IPS DF 4.7 (cell line): ENCODE results near the gene RTN4RL2.

ENCODE experiments used
- DNase-seq: peaks from one replicate; pipeline ENCODE4 v3.0.0-alpha.2; 2013; ENCODE audit warnings: low spot score; ENCODE audit errors: extremely low read depth

Gene RTN4RL2

DNA sequence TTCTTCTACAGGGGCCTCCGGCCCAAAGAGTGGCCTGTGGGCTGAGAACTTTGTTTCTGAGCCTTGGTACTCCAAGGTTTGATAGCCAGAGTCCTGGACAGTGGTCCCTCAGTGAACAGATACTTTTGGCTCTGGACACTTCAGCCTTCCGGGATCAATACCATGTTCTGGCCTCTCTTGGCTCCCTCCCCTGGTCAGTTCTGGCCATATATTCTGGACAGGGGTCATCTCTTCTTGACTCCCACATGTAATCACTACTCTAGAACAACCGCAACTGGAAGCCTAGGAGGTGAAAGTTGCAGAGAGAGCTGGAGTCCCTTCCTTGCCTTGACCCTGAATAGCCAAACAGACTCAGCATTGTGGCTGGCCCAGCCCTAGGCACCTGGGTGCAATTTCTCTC is 2.3 kb downstream of the RTN4RL2 start:
- DNase-seq, result no peak

DNA sequence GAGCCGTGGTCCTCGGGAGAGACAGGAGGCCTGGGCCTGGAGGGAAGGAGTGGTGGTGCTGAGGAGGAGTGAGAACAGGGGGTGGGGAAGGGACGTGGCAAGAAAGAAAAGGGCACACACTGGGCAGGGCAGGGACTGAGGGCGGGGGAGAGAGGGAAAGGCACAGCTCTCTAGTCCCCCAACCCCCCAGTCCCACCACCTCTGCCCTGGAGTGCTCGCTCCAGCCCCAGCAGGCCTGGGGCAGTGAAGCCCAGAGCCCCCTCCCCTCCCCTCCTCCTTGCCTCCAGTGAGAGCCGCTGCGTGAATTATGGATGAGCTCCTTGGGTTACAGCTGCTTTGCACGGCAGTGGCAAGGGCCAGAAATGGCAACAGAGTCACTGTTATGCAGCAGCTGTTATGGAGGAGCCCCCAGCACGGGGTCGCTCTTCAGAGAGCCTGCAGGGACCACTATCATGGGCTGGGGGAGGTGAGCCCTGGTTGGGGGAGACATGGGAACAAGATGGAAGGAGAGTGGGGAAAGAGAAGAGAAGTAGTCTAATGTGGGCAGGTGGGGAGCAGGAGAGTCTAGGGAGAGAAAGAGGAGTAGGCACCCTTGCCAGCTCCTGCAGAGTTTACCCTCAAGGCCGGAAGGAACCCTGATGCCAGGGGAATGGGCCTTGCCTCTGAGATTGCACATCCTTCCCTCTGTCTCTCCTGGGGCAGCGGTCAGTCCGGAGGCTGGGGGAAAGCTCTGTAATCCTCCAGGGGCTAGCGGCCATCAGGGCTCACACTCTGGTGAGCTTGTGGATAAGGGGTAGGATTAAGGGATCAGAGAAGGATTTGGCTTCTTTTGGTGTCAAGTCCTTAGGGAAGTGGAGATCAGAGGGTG is 3.6 kb downstream of the RTN4RL2 start:
- no peak for DNase-seq

DNA sequence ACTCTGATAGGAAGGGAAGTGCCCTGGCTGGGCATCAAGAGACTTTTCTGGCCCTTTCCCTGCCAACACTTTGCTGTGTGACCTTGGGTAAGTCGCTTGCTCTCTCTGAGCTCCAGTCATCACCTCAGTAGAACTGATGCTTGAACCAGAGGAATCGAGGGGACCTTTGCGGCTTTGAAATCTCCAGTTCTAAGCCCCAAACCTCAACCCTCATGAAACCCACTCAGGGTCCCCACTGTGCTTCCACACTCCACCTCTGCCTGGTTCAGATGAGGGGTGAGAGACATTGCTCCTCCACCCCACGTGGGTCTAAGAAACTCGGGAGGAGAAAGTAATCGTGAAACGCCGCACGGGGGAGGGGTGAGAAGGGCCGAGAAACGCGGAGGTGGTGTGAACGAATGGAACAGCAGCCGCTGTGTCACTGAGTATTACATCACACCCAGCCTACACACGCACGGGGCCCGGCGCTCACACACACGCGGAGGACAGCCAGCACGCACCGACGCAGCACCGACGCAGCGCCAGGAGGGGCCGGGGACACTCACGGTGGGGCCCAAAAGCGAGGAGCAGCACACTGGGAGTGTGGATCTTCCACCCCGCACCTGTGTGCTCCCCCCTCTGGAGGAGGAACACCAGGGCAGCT is 4.3 kb downstream of the RTN4RL2 start:
- no peak for DNase-seq

DNA sequence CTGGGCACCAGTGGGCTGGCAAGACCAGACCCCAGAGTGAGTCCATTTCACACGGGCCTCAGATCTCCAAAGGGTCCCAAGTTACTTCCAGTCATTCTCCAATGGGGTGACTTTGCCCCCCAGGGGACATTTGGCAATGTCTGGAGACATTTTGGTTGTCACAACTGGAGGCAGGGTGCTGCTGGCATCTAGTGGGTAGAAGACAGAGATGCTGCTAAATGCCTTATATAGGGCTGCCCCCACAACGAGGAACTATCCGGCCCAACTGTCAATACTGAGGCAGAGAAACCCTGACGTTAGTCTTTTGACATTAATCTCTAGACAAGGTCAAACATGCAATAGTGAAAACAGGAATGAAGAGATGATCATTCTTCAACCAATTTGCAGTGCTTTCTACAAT is 6.4 kb downstream of the RTN4RL2 start:
- no peak for DNase-seq

DNA sequence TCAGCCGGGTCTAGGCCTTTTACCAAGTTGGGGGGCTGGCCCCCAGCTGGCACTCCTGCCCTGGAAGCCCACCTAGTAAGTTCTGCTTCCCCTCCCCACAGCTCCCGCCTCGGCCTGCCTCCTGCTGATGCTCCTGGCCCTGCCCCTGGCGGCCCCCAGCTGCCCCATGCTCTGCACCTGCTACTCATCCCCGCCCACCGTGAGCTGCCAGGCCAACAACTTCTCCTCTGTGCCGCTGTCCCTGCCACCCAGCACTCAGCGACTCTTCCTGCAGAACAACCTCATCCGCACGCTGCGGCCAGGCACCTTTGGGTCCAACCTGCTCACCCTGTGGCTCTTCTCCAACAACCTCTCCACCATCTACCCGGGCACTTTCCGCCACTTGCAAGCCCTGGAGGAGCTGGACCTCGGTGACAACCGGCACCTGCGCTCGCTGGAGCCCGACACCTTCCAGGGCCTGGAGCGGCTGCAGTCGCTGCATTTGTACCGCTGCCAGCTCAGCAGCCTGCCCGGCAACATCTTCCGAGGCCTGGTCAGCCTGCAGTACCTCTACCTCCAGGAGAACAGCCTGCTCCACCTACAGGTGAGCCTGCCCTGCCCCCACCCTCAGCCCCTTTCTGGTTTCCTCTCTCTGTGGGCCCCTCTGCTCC is 7.3 kb downstream of the RTN4RL2 start:
- DNase-seq, result no peak

DNA sequence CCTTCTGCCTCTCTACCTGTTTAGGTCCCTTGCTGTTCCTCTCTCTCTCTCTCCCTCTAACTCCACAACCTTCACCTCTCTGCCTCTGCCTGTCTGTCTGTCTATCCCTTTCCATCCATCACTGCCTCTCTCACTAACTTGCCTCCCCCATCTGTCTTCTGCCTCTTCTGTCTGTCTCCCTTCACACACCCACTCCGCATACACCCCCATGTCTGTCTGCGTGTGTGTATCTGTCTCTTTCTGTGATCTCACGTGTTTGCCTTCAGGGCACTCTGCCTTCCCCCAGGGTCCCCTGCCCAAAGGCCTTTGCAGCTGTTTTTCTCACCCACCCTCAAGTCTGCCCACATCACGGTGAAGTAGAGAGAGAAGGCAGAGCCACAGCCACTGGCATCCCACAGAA is 7.9 kb downstream of the RTN4RL2 start:
- DNase-seq, result no peak

DNA sequence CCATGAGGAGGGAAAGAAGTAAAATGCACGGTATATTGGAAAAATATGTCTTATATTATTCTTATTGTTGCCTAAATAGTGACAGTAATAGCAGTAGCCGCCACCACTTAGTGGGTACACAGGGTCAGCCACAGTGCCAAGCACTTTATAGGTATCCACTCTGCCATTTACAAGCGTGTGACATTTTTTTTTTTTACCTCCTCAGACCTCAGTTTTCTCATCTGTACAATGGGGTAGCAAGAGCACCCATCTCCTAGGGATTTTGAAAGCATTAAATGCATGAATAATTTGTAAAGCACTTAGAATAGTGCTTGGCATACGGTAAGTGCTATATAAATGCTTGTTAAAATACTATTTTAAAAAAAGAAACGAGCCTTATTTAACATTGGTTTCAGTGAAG is 8.9 kb downstream of the RTN4RL2 start:
- no peak for DNase-seq

DNA sequence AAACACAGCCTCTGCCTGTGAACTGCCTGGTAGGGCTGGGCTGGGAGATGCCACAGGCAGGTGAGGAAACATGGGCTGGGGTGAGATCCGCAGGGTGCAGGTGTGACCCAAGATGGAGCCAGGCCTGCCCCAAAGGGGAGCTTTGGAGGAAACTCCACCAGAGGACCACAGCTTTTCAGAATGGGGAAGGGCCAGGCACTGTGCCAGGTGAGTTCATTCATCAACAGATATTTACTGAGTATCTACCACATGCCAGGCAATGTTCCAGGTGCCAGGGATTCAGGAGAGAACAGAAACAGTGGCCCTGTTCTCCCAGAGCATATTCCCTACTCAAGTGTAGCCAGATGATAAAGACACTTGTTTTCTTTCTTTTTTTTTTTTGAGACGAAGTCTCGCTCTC is 11.2 kb downstream of the RTN4RL2 start:
- DNase-seq, result no peak

DNA sequence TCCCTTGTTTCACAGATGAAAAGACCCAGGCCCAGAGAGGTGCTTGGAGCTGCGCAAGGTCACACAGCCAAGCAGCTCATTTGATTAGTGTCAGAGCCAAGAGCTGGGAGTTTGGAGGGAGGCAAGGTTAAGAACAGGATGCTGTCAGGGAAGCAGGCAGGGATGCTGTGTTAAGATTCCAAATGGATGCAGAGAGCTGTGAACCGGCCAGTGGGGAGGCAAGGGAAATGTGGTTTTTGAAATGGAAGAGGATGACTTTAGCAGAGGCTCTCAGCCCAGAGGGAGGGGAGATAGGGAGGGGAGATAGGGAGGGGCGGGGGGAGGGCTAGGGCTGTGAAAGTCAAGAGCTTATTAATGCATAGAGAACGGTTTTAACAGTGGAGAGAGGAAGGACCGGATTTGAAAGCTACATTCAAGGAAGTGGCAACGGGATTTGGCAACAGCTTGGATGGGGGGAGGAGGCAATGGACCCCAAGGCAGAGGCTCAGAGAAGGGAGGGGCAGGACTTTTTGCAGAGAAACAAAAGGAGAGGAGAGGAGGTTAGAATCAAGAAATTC is 13.0 kb downstream of the RTN4RL2 start:
- DNase-seq, result no peak

DNA sequence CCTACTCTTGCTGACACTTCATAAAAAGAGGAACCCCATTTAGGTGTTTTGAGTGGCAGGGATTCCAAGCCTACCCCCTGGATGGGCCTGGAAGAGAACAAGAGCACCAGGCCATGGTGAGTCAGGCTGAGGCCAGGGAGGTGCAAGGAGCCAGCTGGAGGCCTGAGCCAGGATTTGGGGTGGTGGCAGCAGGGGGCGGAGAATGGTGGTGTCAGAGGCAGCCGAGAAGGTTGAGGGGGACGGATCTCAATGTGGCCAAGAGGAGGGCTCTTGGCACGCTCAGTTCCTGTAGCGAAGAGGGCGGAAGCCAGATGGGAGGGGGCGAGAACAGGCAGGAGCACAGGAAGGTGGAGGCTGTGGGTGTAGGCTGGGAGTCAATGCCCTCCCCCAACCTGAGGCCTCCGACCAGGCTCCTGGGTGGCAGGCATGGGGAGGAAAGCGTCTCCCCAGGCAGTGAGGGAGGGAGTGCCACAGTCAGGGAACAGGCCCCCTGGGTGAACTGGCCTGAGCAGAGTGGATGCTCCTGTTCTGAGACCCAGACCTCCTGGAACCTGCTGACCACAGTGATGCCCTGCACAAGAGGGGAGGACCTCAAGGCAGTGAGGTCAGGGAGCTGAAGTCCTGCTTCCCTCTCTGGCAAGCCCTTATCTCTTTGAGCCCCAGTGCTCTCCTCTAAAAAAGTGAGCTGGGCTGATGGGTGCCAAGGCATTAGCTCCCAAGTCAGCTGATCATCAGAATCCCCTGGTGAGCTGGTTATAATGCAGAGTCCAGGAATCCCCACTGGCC is 13.9 kb downstream of the RTN4RL2 start:
- DNase-seq, result no peak

DNA sequence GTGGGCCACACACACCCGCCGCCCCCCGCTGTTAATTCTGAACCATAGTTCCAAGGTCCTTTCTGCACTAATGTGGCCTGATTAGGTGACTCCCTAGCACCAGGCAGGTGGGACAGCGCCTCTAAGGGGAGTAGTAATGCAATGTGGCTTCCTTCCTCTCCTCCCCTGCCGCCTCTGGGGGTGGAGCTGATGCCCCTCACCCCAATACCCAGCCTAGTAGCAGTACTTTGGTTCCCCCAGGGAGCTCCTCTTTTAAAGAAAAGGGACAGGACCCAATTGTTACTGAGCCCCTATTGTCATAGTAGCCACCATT is 14.4 kb downstream of the RTN4RL2 start:
- no peak for DNase-seq

DNA sequence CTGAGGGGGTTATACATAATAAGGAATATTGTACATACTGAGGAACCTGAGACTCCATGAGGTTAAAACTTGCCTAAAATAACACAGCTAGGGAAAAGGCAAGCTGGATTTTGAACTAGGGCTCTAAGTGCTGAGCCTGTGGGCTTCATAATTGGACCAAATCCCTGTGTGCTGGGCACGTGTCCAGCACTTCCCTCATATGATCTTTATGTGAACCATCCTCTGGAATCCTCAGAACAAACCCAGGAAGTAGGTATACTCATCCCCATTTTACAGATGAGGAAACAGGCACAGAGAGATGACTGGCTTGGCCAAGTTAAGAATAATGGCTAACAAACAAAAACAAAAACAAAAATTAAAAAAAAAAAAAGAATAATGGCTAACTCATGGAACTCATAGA is 14.9 kb downstream of the RTN4RL2 start:
- DNase-seq, result no peak

DNA sequence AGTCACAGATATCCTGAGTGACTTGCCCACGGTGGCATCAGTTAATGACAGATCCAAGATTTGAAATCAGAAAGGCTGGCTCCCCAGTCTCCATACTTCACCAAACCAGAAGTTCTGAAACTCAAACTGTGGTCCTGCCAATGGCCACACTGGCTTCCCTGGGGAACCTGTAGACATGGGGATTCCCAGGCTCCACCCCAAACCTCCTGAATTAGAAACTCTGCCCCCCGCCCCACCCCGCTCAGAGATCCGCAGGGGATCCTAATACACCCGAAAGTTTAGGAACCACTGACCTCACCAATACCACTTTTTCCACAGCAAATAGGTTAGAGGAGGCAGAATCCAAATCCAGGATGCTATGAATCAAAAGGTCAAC is 15.3 kb downstream of the RTN4RL2 start:
- no peak for DNase-seq

DNA sequence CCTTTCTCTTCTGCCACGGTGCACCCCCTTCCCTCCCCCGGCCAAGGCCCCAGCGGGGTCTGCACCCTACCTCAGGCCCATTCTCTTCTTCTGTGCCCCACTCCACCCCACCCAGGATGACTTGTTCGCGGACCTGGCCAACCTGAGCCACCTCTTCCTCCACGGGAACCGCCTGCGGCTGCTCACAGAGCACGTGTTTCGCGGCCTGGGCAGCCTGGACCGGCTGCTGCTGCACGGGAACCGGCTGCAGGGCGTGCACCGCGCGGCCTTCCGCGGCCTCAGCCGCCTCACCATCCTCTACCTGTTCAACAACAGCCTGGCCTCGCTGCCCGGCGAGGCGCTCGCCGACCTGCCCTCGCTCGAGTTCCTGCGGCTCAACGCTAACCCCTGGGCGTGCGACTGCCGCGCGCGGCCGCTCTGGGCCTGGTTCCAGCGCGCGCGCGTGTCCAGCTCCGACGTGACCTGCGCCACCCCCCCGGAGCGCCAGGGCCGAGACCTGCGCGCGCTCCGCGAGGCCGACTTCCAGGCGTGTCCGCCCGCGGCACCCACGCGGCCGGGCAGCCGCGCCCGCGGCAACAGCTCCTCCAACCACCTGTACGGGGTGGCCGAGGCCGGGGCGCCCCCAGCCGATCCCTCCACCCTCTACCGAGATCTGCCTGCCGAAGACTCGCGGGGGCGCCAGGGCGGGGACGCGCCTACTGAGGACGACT is 15.9 kb downstream of the RTN4RL2 start:
- DNase-seq, result no peak

DNA sequence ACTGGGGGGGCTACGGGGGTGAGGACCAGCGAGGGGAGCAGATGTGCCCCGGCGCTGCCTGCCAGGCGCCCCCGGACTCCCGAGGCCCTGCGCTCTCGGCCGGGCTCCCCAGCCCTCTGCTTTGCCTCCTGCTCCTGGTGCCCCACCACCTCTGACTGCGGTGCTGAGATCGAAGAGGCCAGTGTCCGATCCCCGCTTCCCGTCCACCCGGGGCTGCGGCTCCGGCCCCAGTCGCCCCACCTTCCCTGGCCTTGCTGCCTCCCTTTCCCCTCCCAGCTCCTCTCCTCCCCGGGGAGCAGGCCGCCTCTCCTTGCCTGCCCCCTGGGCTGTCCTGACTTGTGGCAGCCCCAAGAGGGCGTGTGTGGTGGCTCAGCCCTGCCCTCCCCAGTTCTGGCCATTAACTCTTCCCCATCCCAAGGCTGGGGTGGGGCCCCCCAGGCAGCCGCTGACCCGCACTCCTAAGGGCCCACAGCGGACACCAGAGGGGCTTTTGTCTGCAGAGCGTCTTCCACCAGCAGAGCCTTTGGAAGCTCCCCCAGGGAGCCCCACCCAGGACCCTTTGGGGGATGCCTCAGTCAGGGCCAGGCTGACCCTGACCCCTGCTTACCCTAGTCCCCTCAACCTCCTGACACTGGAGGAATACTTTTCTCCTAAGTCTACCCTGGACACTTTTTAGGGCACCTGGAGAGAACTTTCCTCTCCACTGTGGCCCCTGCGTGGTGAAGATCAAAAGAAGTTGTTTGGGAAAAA is 16.6 kb downstream of the RTN4RL2 start:
- no peak for DNase-seq

DNA sequence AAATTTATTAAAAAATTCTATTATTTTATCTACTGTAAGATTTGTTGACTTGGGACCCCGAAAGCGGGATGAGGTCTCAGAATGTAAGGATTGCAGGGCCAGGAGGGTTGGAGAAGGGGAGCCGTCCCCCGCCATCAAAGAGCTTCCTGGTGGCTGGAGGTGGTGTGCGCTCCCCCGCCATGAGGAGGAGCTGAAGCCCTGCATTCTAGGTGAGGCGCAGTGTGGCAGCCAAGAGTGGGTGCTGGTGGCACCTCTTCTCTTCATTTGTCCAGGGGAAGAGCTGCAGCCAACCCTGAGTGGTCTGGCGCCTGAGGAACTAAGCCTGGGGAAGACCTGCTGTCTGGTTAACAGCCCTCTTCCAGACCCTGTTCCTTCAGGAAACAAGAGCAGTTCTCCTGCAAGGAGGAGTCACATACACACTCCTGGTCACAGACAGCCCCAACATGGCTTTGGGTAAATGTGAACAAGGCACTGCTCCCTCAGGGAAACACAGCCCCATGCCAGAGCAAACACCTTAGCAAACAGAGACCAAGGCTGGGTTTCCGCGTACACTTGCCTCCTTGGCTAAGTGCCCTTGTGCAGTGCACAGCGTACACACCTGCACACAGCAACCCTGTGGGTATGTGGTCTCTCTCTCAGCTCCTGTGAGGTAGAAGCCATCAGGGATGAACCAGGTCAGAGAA is 17.3 kb downstream of the RTN4RL2 start:
- no peak for DNase-seq

DNA sequence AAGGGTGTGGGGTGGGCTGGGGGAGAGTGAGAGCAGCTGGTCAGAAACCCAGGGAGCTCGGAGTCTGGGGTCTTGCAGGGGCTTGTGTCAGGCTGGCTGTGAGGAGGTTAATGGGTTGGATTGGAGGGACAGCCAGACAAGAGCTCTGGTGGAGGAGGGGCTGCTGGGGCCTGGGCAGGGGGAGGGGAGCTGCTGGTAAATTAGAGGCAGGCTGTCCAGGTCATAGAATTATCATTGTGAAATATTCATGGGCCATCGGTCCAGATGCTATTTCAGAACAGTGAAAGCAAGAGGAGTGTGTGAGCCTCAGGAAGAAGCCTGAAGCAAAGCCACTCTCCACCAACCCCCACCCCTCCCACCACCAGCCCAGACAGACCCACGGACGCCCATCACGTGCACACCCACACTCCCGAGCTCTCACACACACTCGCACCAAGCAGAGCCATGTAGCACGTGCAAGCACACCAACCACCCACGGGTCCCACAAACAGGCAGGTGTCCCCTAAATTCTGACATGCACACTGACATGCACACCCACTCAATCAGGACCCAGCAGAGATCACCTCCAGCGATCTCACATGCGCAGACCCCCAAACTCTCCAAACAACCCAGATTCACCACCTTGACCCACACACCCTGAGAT is 18.8 kb downstream of the RTN4RL2 start:
- DNase-seq, result no peak

DNA sequence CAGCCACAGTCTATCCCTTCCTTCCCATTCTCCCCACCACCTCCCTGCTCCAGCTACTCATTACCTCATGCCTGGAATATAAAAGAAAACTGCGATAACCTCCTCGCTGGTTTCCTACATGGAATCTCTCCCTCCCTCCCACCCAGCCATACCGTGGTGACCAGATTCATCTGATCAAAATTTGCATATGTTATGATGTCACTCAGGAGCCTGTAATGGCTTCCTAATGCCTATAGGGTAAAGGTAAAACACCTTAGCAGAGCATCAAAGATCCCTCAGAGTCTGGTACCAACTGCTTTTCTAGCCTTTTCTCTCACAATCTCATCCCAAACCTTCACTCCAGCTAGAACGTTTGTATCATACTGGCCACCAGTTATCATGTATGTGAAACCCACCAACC is 19.6 kb downstream of the RTN4RL2 start:
- no peak for DNase-seq

DNA sequence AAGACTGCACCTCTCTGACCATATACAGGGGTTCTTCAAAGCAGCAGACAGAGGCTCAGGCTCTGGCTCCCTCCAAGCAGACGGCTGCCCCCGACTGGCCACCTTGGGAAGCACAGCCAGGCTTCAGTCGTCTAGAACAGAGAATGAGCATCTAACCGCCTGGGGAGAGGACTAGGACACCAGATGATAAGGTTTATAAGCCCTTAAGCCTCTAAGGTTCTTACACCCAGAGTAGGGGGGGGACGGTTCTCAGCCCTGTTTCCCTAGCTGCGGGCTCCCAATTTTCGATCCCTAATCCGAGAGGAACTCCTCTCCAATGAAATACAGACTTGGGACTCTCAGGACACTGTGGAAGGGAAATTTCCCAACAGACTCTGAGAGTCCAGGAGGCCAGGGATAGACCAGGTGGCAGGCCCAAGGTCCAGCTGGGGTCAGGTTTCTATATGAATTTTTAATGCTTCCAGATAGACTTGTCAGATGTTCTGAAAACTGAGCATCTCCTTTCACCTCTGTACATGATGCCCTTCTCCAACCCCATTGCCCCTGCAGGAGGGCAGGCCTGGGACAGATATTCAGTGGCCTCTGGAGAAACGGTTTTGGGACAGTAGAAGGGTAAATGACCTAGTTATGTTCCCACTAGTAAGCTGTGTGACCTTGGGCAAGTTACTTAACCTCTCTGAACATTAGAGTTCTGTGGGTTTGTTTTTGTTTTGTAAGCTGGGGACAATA is 20.2 kb downstream of the RTN4RL2 start:
- no peak for DNase-seq
